ENCODE data around the gene NCKAP1. TPM values are rescaled to one million over a fixed set of nuclear protein-coding genes. Genes with fewer than 3 reads are reported as not detected.

NCKAP1 gene
- total and polyA plus RNA-seq, 2 donors (not counting 3 experiments of a cell fraction or from before 2014, with no cell fraction given): 49.4 to 130 TPM

GRCh38 chr2:182860858-182861257 lies 177.4 kb downstream of the NCKAP1 start:
- ChIA-PET CTCF (no interaction called here), POLR2A (no interaction called here)
- Histone ChIP-seq H3K36me3 (ENCODE audit: control insufficient read depth in 2 of 2, extremely low read depth in 1 of 2, insufficient read depth in 2 of 2, low read length in 2 of 2) (no peaks in the 10 kb centered on the region), H3K4me3 (replicated peaks in 1 of 3; ENCODE audit: insufficient read depth in 1 of 3, low read depth in 1 of 3, low read length in 3 of 3) (no peak overlapping the region), H3K4me2 (ENCODE audit: insufficient read depth, low read length) (no peak overlapping the region), H3K9ac (replicated peaks; ENCODE audit: extremely low read depth, insufficient read depth, low read length) (no peak overlapping the region), H3K9me1 (replicated peaks; ENCODE audit: control insufficient read depth, extremely low read depth, insufficient read depth, low read length) (no peaks in the 10 kb centered on the region), H4K20me1 (replicated peaks; ENCODE audit: control insufficient read depth, extremely low read depth, insufficient read depth, low read length) (no peaks in the 10 kb centered on the region), H3K27ac (ENCODE audit: insufficient read depth, low read depth, low read length) (no peak overlapping the region), H2AFZ (ENCODE audit: low read depth, low read length) (no peak overlapping the region), H3K79me2 (ENCODE audit: control insufficient read depth, insufficient read depth, low read length) (no peaks in the 10 kb centered on the region), H3K4me1 (ENCODE audit: control insufficient read depth, extremely low read depth, insufficient read depth, low read length) (no peaks in the 10 kb centered on the region), H3K27me3 (ENCODE audit: control insufficient read depth in 2 of 2, insufficient read depth in 2 of 2, low read length in 2 of 2) (peaks cover 7 to 9% of the 10 kb centered on the region in 2 experiments), H3K9me3 (replicated peaks; ENCODE audit: control insufficient read depth, insufficient read depth, low read length) (no peaks in the 10 kb centered on the region)
- no TSS peak for BruUV-seq (replicated peaks)
- intact Hi-C loops (cut with micrococcal nuclease) (no loop called here), dilution Hi-C loops (cut with MboI; ENCODE audit: extremely low pct_ligation_motif_present, low sequenced_read_pairs) (no loop called here)
- no peak for TF ChIP-seq POLR2AphosphoS5 (IDR thresholded peaks at IDR 0.05; ENCODE audit: insufficient read depth, low read depth, low read length)
- no peak for TF ChIP-seq GATA2 (IDR thresholded peaks at IDR 0.05; ENCODE audit: insufficient read depth, insufficient read length, low read depth, low read length)
- TF ChIP-seq MYC (IDR thresholded peaks at IDR 0.05; ENCODE audit: low read depth, low read length): no peak
- no peak for TF ChIP-seq POLR2A (IDR thresholded peaks at IDR 0.05; ENCODE audit: low read depth, low read length)
- TF ChIP-seq, protein P1, sequence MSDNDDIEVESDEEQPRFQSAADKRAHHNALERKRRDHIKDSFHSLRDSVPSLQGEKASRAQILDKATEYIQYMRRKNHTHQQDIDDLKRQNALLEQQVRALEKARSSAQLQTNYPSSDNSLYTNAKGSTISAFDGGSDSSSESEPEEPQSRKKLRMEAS (IDR thresholded peaks at IDR 0.05; ENCODE audit: insufficient read depth, insufficient read length): no peak
- no peak for TF ChIP-seq FOS (IDR thresholded peaks at IDR 0.05; ENCODE audit: borderline replicate concordance, insufficient read depth, low read length)
- TF ChIP-seq, protein P2, sequence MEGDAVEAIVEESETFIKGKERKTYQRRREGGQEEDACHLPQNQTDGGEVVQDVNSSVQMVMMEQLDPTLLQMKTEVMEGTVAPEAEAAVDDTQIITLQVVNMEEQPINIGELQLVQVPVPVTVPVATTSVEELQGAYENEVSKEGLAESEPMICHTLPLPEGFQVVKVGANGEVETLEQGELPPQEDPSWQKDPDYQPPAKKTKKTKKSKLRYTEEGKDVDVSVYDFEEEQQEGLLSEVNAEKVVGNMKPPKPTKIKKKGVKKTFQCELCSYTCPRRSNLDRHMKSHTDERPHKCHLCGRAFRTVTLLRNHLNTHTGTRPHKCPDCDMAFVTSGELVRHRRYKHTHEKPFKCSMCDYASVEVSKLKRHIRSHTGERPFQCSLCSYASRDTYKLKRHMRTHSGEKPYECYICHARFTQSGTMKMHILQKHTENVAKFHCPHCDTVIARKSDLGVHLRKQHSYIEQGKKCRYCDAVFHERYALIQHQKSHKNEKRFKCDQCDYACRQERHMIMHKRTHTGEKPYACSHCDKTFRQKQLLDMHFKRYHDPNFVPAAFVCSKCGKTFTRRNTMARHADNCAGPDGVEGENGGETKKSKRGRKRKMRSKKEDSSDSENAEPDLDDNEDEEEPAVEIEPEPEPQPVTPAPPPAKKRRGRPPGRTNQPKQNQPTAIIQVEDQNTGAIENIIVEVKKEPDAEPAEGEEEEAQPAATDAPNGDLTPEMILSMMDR (IDR thresholded peaks at IDR 0.05; ENCODE audit: extremely low read depth in 1 of 2, insufficient read depth in 1 of 2, low read depth in 1 of 2, low read length in 2 of 2): no peak
- TF ChIP-seq EZH2 (IDR thresholded peaks at IDR 0.05; ENCODE audit: borderline replicate concordance, low read depth, low read length, severe bottlenecking): no peak
- TF ChIP-seq JUN (IDR thresholded peaks at IDR 0.05; ENCODE audit: borderline replicate concordance, insufficient read depth, insufficient read length, low read depth): no peak
- DNase-seq (ENCODE audit: low read depth, low spot score): no peak
- FAIRE-seq: no peak

Small RNA genes lying within 50 kb of the gene (small RNA-seq; reads per million reads assigned to genes)
- gene RF00019 (ENCODE audit: insufficient read depth, insufficient read length, low read depth, low replicate concordance) (not detected), gene RF00599 (ENCODE audit: insufficient read depth, insufficient read length, low read depth, low replicate concordance) (not detected), gene RNU6-1122P (ENCODE audit: insufficient read depth, insufficient read length, low read depth, low replicate concordance) (not detected)

Other genes with a start within 250 kb of the NCKAP1 start
- gene FRZB, start 171.8 kb downstream of the NCKAP1 start, total RNA-seq: 0.09 TPM in 1 of 2 replicates, not detected in the other
- gene FRZB, start 171.8 kb downstream of the NCKAP1 start, polyA plus RNA-seq: 0.03 and 0.04 TPM in 2 replicates
- 1.7 and 1.9 TPM in 2 replicates for gene DUSP19, start 40.3 kb upstream of the NCKAP1 start, total RNA-seq
- gene DUSP19, start 40.3 kb upstream of the NCKAP1 start, polyA plus RNA-seq: 0.53 and 0.69 TPM in 2 replicates
- gene NUP35, start 86.0 kb upstream of the NCKAP1 start, total RNA-seq: 18.5 and 22.1 TPM in 2 replicates
- gene NUP35, start 86.0 kb upstream of the NCKAP1 start, polyA plus RNA-seq: 8.4 and 8.6 TPM in 2 replicates

Data from endothelial cell of umbilical vein (primary cell).